Prostate gland (tissue), 2 donors: Measurements from ENCODE around the gene CARNS1. TPM values are rescaled to one million over a fixed set of nuclear protein-coding genes. Genes with fewer than 3 reads are reported as not detected.

ENCODE experiments used
- DNase-seq: peaks from one replicate; pipeline ENCODE4 v3.0.0-alpha.2; 2019; ENCODE audit warnings: low spot score
- H3K27ac ChIP-seq, 2 donors: fragments of 200-600 bp; sonication (generic); 2 replicates each; pipeline ENCODE4 v1.5.1; 2017 to 2019
- H3K27me3 ChIP-seq: fragments of 200-600 bp; sonication (generic); replicated peaks from 2 replicates; pipeline ENCODE4 v1.5.1; 2019; ENCODE audit not compliant: insufficient read depth
- H3K36me3 ChIP-seq, 2 donors: fragments of 200-600 bp; sonication (generic); 1 replicate in 1 of 2; 2 replicates in 1 of 2; pipeline versions ENCODE4 v1.5.1 to v1.8.1; 2017 to 2019
- H3K4me1 ChIP-seq: fragments of 200-600 bp; sonication (generic); replicated peaks from 2 replicates; pipeline ENCODE4 v1.5.1; 2019
- H3K4me3 ChIP-seq, 2 donors: fragments of 200-600 bp; sonication (generic); 2 replicates each; pipeline ENCODE4 v1.5.1; 2017 to 2019
- H3K9me3 ChIP-seq: fragments of 200-600 bp; sonication (generic); 2 replicates; pipeline ENCODE4 v1.5.1; 2017
- POLR2A ChIP-seq: fragments of 450-650 bp; IDR thresholded peaks from one replicate; pipeline ENCODE4 v1.6.1; 2016; ENCODE audit warnings: antibody characterized with exemption, mild to moderate bottlenecking
- POLR2AphosphoS5 ChIP-seq: sonication (generic); formaldehyde crosslinking; IDR thresholded peaks from one replicate; pipeline ENCODE4 v1.6.1; 2017; ENCODE audit warnings: antibody characterized with exemption
- WGBS: methylation state at CpG from one replicate; pipeline ENCODE4 v1.1.5; 2018; 5-methylcytosine and 5-hydroxymethylcytosine counted together
- intact Hi-C: fragments of 100-400 bp; cut with DNase I; formaldehyde crosslinking; loops from one replicate; pipeline ENCODE4 v1.14.2; 2022
- total RNA-seq, 2 donors: library from RNA; depleted of rRNA; stranded (reverse); fragments of >200 nt; gene quantifications; one replicate each; pipeline ENCODE4 v1.1.0, GENCODE V29; 2016
- TF ChIP-seq, protein P1 (sequence below), 4 experiments: fragments of 200-600 bp in 2 of 4; fragments of 450-650 bp in 2 of 4; sonication (generic) in 2 of 4; IDR thresholded peaks; 1 replicate in 3 of 4; 2 replicates in 1 of 4; pipeline ENCODE4 v1.5.1; 2016 to 2019; ENCODE audit warnings: antibody characterized with exemption in 4 of 4, mild to moderate bottlenecking in 2 of 4, moderate library complexity in 2 of 4

The CARNS1 gene
- total RNA-seq, 2 donors from 2014 or later, result 0.91 to 1.0 TPM

DNA sequence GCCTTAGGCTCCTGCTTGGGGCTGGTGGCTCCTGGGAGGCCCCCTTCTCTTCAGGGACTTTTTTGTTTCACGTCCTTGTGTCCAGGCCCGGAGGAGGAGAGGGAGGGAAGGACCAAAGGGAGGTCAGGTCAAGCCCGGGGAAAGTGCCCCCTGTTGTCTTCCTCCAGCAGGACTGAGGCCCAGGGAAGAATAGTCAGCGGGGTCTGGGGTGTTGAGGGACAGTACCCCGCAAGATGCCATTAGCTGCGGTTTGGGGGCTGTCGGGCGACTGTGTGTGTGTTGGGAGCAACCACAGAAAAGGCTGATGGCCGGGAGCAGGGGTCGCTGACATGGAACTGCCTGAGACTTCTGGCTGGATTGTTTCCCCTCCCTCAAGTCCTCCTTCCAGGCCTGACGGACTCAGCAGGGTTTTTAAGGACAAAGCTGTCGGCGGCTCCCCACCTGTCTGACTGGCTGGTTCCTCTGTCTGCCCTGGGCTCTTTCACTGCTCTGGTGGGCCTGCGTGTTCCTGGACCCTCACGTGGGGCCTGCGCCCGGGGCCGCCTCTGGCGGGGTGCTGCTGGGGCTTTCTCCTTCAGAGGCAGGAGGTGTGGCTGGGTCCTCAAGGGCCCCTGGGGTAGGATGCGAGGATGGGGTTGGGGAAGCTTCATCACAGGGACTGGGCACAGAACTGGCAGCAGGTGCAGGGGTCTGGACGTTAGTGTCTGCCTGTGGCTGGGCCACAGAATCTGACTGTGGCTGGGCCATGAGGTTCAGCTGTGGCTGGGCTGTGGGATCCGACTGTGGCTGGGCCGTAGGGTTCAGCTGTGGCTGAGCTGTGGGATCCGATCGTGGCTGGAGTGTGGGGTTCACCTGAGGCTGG is 35.5 kb downstream of the CARNS1 start:
- WGBS, result 90% methylated on average over 25 of the region's 25 CpGs
- H3K27ac ChIP-seq, result no peak overlapping the region
- no peaks in the 10 kb centered on the region for H3K9me3 ChIP-seq
- no peaks in the 10 kb centered on the region for H3K4me1 ChIP-seq
- H3K36me3 ChIP-seq, result no peaks in the 10 kb centered on the region
- intact Hi-C loops, result no loop called here
- no peak for DNase-seq
- TF ChIP-seq, protein P1, sequence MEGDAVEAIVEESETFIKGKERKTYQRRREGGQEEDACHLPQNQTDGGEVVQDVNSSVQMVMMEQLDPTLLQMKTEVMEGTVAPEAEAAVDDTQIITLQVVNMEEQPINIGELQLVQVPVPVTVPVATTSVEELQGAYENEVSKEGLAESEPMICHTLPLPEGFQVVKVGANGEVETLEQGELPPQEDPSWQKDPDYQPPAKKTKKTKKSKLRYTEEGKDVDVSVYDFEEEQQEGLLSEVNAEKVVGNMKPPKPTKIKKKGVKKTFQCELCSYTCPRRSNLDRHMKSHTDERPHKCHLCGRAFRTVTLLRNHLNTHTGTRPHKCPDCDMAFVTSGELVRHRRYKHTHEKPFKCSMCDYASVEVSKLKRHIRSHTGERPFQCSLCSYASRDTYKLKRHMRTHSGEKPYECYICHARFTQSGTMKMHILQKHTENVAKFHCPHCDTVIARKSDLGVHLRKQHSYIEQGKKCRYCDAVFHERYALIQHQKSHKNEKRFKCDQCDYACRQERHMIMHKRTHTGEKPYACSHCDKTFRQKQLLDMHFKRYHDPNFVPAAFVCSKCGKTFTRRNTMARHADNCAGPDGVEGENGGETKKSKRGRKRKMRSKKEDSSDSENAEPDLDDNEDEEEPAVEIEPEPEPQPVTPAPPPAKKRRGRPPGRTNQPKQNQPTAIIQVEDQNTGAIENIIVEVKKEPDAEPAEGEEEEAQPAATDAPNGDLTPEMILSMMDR (IDR thresholded peaks at IDR 0.05), result no peak
- TF ChIP-seq POLR2A, result no peak
- no peak for TF ChIP-seq POLR2AphosphoS5
- H3K4me3 ChIP-seq, result no peak overlapping the region
- no peaks in the 10 kb centered on the region for H3K27me3 ChIP-seq

- no peak overlapping the region for H3K27ac ChIP-seq
- intact Hi-C loops, result no loop called here
- H3K36me3 ChIP-seq, result no peaks in the 10 kb centered on the region
- no peak for DNase-seq
- TF ChIP-seq POLR2A, result no peak
- TF ChIP-seq, protein P1 (IDR thresholded peaks at IDR 0.05), result no peak
- TF ChIP-seq POLR2AphosphoS5, result no peak
- WGBS, result 88% methylated on average over 14 of the region's 14 CpGs
- no peaks in the 10 kb centered on the region for H3K9me3 ChIP-seq
- H3K27me3 ChIP-seq, result no peaks in the 10 kb centered on the region
- no peak overlapping the region for H3K4me3 ChIP-seq
- H3K4me1 ChIP-seq, result no peaks in the 10 kb centered on the region
Measured at GRCh38 chr11:67451658-67451976, 36.1 kb downstream of the CARNS1 start.

DNA sequence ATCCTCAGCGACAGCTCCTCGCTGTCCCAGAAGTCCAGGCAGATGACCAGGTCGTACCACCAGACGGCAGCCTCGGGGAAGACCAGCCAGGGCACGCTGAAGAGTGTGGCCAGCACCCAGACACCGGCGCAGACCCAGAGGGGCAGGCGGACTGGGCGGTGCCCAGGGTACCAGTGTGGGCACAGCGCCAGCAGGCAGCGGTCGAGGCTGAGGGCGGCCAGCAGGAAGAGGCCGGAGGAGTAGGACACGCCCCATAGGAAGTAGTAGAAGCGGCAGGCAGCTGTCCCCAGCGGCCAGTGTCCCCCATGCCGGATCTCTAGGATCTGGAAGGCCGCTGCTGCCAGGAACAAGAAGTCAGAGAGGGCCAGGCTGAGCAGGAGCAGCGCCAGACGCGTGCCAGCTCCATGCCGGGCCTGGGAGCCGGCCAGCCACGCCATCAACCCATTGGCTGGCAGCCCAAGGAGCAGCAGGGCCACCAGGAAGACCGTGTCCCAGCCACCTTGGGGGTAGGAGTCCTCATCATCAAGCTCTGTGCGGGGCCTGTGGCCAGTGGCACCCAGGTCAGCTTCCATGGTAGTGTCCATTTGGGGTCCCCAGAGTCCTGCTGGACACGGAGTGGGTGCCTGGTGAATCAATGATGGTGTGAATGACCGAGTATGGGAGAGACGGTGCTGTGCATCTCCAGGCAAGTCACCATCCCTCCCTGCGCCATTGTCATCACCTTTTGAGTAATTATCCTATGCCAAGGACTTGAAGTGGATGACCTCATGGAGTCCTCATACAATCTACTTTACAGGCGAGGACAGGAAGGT is 36.9 kb downstream of the CARNS1 start, which contains the start of gene GPR152:
Gene GPR152, minus strand, starts transcription at position 589 of the 812 bp plus-strand sequence. Its CDS starts 5 bp downstream, at position 584.
- TF ChIP-seq, protein P1 (IDR thresholded peaks at IDR 0.05), result peak in 1 of 4 experiments; percentile 23
- no peak for TF ChIP-seq POLR2A
- no peak for TF ChIP-seq POLR2AphosphoS5
- no peaks in the 10 kb centered on the region for H3K9me3 ChIP-seq
- no peaks in the 10 kb centered on the region for H3K36me3 ChIP-seq
- H3K4me3 ChIP-seq, result no peak within 1 kb of the TSS
- H3K27ac ChIP-seq, result peak within 1 kb of the TSS; percentile 39 to 53
- H3K4me1 ChIP-seq, result no peaks in the 10 kb centered on the region
- intact Hi-C loops, result no loop called here
- no peaks in the 10 kb centered on the region for H3K27me3 ChIP-seq
- no peak for DNase-seq
- WGBS, result 62% methylated on average over 27 of the region's 33 CpGs

DNA sequence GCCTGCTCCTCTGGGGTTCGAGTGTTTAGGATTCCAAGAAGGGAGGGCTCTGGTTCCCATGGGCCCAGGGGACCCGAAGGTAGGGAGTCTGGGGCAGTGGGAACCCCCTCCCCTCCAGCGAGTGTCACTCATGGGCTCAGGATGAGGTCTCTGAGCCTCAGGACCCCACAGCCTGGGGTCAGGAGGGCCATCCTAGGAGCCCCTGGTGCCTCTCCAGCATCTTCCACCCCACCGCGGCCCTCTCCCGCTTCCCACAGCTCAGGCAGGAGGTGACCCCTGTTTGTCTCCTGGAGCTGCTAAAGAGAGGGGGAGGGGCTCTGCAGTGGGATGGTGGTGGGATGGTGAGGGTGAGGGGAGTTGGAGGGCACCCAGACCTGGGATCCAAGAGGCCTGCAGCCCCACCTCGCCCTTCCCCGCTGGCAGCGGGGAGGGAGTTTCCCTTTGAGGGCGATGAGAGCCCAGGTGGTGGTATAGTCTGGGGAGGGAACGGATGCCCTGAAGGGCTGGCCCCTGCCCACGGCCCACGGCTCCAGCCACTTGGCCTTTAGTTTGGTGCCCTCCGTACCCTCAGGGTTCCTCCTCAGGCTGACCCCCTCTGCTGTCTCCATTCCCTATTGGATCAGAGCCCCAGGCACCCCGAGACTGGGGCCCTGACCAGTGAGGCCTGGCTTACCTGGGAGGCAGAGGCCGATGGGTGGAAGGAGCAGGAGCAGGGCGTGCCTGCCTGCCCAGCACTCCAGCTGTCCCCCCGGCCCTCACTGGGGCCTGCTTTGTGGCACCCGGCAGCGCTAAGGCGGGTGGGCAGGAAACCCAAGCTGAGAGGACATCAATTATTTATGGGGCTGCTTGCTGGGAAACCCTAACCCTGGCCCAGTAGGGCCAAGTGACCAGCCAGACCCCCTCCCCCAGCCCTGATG is 38.6 kb downstream of the CARNS1 start:
- intact Hi-C loops, result no loop called here
- WGBS, result 88% methylated on average over 21 of the region's 21 CpGs
- TF ChIP-seq POLR2AphosphoS5 (no peak), POLR2A (no peak)
- TF ChIP-seq, protein P1 (IDR thresholded peaks at IDR 0.05), result no peak
- no peaks in the 10 kb centered on the region for H3K4me1 ChIP-seq
- no peaks in the 10 kb centered on the region for H3K36me3 ChIP-seq
- DNase-seq, result no peak
- H3K27me3 ChIP-seq, result no peaks in the 10 kb centered on the region
- H3K4me3 ChIP-seq, result no peak overlapping the region
- no peak overlapping the region for H3K27ac ChIP-seq
- H3K9me3 ChIP-seq, result no peaks in the 10 kb centered on the region
